HFFc6 (cell line): ENCODE data around the gene UNC45A. TPM values are rescaled to one million over a fixed set of nuclear protein-coding genes. Genes with fewer than 3 reads are reported as not detected.

Source experiments
- DNase-seq: peaks from one replicate; pipeline ENCODE4 v3.0.0-alpha.2; 2018
- H3K27ac Mint-ChIP-seq: 2 replicates; pipeline ENCODE4 v1.8.0; 2020; ENCODE audit warnings: mild to moderate bottlenecking, mixed read lengths
- H3K27me3 Mint-ChIP-seq: 2 replicates; pipeline ENCODE4 v1.8.0; 2021; ENCODE audit warnings: mild to moderate bottlenecking, moderate library complexity, mixed read lengths; ENCODE audit not compliant: insufficient read depth
- H3K36me3 Mint-ChIP-seq: 2 replicates; pipeline ENCODE4 v1.8.0; 2021; ENCODE audit warnings: low read depth, mixed read lengths
- H3K4me1 Mint-ChIP-seq: 2 replicates; pipeline ENCODE4 v1.8.0; 2020; ENCODE audit warnings: low read depth, mixed read lengths
- H3K4me3 Mint-ChIP-seq: 2 replicates; pipeline ENCODE4 v1.8.0; 2020; ENCODE audit warnings: mild to moderate bottlenecking, moderate library complexity, mixed read lengths
- H3K9me3 Mint-ChIP-seq: 2 replicates; pipeline ENCODE4 v1.8.0; 2020; ENCODE audit warnings: mild to moderate bottlenecking, mixed read lengths
- total RNA-seq, 6 experiments: library from RNA; stranded (reverse); fragmentation: NEBNext Ultra II Directional; extraction: Animal tissue kit (Norgen Biotek cat#: 25700); gene quantifications; 2 replicates in 1 of 6; 3 replicates in 5 of 6; pipeline ENCODE4 v1.2.3, GENCODE V29; 2021
- TF ChIP-seq, protein P1 (sequence below): fragments of 200-600 bp; sonication (generic); IDR thresholded peaks from 2 replicates; pipeline ENCODE4 v1.5.0; 2021; ENCODE audit warnings: antibody characterized with exemption, mild to moderate bottlenecking

The UNC45A gene
- total RNA-seq, 6 experiments from 2014 or later: 65.3 to 77.5 (median 72.1) TPM

DNA sequence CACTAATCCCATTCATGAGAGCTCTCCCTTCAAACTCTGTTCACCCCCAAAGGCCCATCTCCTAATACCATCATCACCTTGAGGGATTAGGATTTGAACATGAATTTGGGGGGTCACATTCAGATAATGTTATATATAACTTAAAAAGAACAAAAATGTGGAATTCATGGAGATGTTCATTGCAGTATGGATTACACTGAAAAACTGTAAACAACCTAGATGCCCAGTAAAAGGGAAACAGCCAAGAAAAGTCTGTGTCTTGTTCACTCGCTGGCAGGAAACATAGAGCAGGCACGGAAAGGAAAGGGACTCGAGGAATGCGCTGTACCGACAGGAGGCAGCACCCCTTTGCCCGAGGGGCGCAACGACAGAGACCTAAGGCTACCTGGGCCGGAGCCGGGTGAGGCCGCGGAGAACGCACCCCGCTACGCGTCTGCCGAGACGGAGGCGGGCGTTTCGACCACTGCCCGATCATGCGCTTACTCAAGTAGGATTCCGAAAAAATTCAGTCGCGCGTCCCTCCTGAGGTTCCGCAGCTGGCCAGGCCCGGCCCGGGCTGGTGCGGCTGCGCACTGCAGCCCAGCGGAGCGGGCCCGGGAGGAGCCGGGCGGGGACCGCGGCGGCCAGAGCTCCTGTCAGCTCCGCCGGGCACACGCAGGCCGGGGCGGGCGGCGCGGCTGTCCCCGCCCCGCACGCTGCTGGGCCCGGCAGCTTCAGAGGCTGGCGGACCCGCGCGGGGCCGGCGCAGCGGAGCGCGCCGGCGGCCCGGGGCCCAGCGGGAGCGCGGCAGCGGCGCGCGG, 32.8 kb upstream of the UNC45A start:
- Mint-ChIP-seq H3K4me3 (peak overlapping the region; percentile 84), H3K9me3 (no peaks in the 10 kb centered on the region), H3K27me3 (no peaks in the 10 kb centered on the region), H3K27ac (peak overlapping the region; percentile 67), H3K36me3 (peaks cover 6% of the 10 kb centered on the region), H3K4me1 (peaks cover 17% of the 10 kb centered on the region)
- DNase-seq: peak; percentile 58
- TF ChIP-seq, protein P1, sequence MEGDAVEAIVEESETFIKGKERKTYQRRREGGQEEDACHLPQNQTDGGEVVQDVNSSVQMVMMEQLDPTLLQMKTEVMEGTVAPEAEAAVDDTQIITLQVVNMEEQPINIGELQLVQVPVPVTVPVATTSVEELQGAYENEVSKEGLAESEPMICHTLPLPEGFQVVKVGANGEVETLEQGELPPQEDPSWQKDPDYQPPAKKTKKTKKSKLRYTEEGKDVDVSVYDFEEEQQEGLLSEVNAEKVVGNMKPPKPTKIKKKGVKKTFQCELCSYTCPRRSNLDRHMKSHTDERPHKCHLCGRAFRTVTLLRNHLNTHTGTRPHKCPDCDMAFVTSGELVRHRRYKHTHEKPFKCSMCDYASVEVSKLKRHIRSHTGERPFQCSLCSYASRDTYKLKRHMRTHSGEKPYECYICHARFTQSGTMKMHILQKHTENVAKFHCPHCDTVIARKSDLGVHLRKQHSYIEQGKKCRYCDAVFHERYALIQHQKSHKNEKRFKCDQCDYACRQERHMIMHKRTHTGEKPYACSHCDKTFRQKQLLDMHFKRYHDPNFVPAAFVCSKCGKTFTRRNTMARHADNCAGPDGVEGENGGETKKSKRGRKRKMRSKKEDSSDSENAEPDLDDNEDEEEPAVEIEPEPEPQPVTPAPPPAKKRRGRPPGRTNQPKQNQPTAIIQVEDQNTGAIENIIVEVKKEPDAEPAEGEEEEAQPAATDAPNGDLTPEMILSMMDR: peak; percentile 83

DNA sequence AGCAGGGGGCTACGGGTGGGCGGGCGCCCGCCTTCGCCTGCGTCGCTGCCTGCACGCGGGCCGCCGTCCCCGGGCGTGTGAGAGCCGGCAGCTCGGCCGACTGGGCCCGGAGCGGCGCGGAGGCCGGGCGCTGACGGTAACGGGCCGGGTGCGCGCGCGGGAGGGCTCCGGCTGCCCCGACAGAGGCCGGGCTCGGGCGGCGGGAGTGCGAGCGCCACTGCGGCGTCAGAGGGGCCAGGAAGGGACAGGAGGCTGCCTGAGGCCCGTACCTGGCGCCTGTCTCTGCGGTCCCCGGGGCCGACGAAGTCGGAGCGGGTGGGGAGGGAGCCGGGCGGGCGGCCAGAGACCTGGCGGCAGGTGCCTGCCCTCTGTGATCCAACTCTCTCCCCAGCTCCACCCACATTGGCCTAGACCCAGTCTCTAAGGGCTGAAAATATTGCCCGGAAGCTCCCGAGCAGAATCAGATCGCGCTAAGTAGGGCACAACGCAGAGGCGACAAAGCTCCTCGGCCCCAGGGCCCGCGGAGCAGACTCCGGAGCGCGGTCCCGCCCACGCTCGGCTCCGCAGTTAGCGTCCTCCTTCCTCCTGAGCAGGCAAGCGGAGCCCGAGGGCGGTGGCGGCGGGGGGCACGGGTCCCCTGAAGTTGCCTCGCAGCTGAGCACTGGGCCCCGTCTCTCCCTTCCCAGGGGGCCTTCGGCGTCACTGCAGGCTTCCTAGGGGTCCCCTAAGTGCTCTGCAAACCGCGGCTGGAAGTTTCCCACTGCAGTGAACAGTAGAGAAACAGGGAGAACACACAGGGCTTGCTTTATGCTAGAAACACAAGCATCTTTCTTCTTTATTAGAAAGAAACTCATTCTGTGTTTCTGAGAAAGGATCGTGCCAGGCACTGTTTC, 32.0 kb upstream of the UNC45A start, which contains the start of gene MAN2A2:
Gene MAN2A2 (plus strand): TSS at position 463 of the 893 bp plus-strand sequence. CDS start 906 bp downstream, outside the sequence.
- Mint-ChIP-seq H3K4me3 (peak within 1 kb of the TSS; percentile 84), H3K36me3 (peaks cover 6% of the 10 kb centered on the region), H3K4me1 (peaks cover 17% of the 10 kb centered on the region), H3K27me3 (no peaks in the 10 kb centered on the region), H3K9me3 (no peaks in the 10 kb centered on the region), H3K27ac (peak within 1 kb of the TSS; percentile 67)
- TF ChIP-seq, protein P1: no peak
- DNase-seq: peak; percentile 19

DNA sequence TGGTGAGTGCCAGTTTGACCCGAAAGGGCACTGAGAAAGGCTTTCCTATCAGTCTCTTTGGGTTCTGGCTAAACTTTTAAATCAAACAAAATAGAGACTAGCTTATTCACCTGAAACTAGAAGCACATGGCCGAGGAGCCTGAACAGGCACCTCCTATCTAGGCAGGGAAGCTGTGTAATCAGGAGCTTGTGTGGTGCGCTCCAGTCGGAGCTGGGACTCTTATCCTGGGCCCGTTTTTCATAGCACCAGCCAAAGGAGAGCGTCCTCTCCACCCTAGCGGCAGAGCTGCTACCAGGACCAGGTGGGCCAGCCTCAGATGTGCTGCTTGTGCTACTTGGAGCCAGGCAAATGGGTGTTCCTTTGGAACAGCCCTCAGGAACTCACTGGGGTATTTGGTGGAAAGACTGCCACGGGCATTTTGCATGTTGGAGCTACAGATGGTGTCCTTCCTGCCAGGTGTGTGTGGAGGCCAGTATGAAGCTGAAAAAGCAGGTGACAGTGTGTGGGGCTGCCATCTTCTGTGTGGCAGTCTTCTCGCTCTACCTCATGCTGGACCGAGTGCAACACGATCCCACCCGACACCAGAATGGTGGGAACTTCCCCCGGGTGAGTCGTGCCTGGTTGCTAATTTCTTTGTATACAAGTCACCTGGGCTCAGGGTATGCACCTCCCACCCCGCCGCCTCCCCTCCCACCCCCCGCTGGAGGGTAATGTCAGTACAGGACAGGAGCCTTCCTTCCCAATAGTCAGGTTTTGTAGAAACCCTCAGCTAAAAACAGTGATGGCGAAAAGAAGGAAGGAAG, 31.1 kb upstream of the UNC45A start:
- TF ChIP-seq, protein P1: no peak
- Mint-ChIP-seq H3K27me3 (no peaks in the 10 kb centered on the region), H3K9me3 (no peaks in the 10 kb centered on the region), H3K4me3 (peak overlapping the region; percentile 83), H3K36me3 (peaks cover 6% of the 10 kb centered on the region), H3K27ac (no peak overlapping the region), H3K4me1 (peaks cover 17% of the 10 kb centered on the region)
- DNase-seq: no peak

DNA sequence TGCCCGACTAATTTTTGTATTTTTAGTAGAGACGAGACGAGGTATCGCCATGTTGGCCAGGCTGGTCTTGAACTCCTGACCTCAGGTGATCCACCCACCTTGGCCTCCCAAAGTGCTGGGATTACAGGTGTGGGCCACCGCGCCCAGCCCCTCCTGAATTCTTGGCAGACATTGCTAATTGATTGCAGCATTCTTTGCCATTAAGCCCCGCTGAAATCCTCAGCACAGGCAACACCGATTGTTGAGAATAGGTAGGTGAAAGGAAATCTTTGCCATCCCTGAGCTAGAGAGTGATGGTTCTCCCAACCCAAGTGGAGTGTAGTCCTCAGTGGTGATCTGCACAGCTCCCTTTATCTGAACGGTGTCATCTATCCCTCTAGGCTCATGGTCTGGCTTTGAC, 30.3 kb upstream of the UNC45A start:
- no peak overlapping the region for H3K27ac Mint-ChIP-seq
- no peaks in the 10 kb centered on the region for H3K27me3 Mint-ChIP-seq
- no peak overlapping the region for H3K4me3 Mint-ChIP-seq
- H3K4me1 Mint-ChIP-seq: peaks cover 17% of the 10 kb centered on the region
- no peaks in the 10 kb centered on the region for H3K9me3 Mint-ChIP-seq
- TF ChIP-seq, protein P1: no peak
- no peak for DNase-seq
- H3K36me3 Mint-ChIP-seq: peaks cover 6% of the 10 kb centered on the region
